SH-SY5Y (cell line): ENCODE measurements around the gene BIRC7.

Experiments
- GATA2 ChIP-seq: IDR thresholded peaks from 2 replicates; pipeline ENCODE4 v1.6.1; 2011; ENCODE audit warnings: mild to moderate bottlenecking, low read depth, low read length
- GATA3 ChIP-seq: IDR thresholded peaks from 2 replicates; pipeline ENCODE4 v1.6.1; 2011; ENCODE audit warnings: low read depth, mild to moderate bottlenecking, low read length, moderate library complexity

Gene BIRC7, protein sequence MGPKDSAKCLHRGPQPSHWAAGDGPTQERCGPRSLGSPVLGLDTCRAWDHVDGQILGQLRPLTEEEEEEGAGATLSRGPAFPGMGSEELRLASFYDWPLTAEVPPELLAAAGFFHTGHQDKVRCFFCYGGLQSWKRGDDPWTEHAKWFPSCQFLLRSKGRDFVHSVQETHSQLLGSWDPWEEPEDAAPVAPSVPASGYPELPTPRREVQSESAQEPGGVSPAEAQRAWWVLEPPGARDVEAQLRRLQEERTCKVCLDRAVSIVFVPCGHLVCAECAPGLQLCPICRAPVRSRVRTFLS

DNA sequence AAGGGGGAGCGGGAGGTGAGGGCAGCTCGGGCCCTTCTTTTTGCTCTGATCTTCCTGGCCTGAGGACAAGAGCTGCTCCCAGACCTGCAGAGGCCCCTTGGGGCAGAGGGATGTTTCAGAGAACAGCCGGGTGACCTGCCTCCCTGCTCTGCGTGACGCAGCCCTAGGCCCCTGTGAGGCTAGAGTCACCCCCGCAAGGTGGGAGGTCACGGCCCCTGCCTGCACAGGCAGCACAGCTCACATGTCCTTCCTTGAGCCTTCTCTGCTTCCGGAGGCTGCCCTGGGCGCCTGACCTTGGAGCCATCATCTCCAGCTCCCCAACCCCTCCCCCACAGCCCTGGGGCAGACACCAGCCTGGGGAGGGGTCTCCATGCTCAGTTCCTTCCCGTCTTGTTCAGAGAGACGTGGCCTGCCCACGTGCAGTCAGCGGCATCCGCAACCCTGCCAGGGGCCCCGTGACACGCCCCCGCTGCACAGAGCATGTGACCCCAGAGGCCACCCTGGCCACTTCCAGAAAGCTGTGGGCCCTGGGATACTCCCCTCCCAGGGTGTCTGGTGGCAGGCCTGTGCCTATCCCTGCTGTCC lies at the start of gene BIRC7:
Gene BIRC7 (plus strand): TSS at position 507 of the 585 bp plus-strand sequence. CDS start 192 bp downstream, outside the sequence.
- no peak for TF ChIP-seq GATA2
- no peak for TF ChIP-seq GATA3

DNA sequence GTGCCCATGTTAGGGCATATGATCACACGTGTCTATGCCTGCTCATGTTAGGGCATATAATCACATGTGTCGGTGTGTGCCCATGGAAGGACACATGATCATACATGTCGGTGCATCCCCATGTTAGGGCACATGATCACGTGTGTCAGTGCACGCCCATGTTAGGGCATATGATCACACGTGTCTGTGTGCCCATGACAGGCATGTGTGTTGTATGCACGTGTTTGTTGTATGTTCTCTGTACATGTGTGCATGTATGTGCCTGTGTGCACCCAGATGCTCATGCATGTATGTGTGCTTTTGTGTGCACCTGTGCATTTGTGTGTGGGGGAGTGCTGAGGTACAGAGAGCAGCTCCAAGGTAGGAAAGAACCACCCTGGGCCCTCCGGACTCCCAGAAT lies 49.6 kb upstream of the BIRC7 start:
- no peak for TF ChIP-seq GATA2
- no peak for TF ChIP-seq GATA3

DNA sequence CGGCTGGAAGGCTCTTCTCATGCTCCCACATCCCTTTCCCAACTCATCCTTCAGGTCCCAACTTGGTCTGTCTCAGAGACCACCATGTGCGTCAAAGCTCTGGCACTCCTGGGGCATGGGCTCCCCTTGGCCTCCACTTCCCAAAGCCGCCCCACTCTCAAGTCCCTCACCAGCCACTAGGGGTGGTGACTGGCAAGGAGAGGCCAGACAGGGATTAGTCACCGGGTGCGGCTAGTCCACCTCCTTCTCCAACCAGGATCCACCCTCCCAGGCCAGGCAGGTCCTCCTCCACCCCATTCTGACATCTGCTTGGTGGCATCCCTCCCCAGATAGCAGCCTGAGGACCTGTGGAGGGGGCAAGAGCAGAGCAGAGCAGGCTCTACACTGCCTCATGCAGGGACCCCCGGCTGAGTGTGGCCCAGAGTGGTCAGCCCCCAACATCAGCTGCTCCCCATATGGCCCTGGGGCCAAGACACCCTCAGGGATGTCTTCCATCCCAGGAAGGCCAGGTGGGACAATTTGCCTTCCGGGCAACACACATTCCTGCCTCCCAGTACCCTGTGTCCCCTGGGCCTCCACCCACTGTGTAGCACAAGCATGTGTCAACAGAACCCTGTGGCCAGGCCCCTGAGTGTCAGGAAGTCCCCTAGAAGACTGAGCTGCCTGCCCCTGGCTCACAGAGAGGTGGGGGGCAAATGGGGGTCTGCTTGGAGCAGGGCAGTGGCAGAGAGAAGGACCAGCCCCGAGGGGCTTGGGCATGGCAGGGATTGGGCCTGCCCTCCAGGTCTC lies 49.0 kb upstream of the BIRC7 start:
- TF ChIP-seq GATA2: no peak
- TF ChIP-seq GATA3: no peak

DNA sequence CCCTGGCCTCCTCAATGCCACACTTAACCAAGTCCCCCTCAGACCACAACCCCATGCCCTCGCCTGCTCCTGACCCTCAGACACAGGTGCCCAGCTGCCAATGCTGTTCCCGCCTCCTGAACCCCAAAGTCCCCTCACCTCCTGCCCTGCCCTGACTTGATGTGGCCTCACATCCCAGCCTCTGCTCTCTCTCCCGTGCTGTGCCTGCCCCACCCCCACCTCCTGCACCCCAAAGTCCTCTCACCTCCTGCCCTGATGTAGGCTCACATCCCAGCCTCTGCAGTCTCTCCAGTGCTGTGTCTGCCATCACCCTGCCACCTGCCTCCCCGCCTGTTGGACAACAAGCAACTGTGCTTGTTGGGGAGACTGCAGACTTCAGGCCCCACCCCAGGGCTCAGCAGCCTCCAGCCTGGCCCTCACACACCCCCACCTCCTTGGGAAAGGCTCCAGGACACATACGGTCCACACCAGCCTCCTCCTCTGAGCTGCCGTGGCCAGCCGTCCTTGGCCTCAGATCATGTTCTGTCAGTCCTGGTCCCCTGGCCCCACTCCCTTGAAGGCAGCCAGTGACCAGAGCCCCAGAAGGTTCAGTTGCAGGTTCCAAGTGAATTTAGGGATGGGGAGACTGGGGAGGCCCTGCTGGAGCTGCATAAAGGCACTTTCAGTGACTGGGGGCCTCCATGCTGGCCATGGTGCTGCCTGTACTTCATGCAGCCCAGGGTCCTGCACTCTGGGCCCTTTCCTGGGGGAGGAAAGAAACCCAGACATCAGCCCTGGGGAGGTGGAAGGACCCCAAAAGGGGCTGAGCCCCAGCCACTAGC lies 48.2 kb upstream of the BIRC7 start:
- TF ChIP-seq GATA2 (no peak), GATA3 (no peak)

DNA sequence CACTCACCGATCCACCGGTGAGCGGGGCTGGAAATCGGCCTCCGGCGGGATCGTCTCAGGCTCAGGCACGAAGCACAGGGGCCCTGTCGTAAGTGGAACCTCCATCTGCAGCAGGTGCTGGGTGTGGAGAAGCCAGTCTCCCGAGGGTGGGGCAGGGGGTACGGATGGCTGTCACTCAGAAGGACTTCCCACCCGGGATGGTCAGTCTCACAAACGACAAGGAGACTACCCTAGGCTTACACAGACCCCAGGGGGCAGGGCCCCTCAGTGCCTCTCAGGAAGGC lies 47.6 kb upstream of the BIRC7 start:
- TF ChIP-seq GATA3: no peak
- no peak for TF ChIP-seq GATA2

DNA sequence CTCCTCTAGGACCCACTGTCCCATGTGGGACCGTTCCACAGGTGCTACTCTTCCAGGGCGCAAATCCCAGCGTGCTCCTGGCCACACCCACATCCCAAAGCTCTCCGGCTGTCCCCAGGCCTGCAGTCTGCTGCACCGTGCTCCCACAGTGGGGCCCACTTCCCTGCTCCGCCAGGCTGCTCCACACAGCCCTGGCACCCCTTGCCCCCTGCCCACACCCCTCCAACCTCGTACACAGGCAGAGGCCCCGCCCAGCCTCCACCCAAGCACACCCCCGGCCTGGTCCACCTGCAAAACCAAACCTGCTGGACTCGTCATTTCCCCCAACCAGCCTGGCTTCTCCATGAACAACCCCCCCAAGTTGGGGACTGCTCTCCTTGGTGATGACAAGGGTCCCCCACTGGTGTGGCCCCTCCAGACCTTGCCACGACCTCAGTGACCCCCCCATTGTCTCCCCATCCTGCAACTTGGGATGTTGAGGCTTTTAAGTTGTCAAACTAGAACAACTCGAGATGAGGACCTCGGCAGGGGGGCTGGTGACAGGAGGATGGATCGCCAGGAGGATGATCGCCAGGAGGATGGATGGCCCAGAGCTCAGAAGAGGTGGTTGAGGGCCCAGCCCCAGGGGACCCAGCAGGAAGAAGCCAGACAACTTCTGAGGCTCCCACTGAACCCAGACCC lies 46.9 kb upstream of the BIRC7 start:
- TF ChIP-seq GATA3: no peak
- no peak for TF ChIP-seq GATA2

DNA sequence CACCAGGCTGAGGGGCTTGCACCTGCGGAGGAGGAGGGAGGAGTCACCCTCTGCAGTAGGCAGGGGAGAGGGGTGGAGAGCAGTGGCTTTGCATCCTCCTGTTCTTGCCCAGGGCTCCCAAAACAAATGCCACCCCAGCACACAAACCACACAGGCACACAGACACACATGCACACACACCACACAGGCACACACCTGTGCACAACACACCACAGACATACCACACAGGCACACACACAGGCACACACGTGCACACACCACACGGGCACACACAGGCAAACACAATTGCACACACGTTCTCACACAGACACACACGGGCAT lies 46.4 kb upstream of the BIRC7 start:
- TF ChIP-seq GATA3 (no peak), GATA2 (no peak)

DNA sequence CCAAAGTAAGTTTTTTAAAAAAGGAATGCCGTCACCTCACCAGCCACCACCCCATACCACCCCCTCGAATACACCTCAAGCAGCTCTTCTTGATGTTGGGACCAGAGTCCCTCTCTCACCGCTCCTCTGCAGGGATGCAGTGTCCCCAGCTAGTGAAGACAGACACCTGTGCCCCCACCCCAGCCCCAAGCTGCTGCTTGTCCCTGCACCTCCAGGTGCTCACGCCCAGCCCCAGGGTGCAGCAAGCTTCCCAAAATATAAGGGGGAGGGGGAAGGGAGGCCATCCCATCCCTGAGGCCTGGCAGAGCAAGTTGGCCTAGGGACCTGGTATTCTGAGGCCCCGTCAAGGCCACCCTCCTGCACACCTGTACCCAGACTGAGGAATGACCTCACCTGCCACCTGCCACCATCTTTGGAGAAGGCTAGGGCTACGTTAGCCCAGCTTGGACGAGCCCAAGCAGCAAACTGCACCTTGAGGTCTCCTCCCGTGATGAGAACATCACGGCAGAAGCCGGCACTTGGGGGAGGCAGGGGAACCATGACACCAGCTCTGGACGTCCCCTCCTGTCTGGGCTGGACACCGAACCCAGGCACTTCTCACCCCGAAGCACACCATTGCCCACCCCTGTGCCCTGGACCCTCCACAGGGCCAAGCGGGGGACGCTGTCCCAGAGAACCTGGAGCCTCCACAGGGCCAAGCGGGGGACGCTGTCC lies 45.7 kb upstream of the BIRC7 start:
- no peak for TF ChIP-seq GATA3
- no peak for TF ChIP-seq GATA2

DNA sequence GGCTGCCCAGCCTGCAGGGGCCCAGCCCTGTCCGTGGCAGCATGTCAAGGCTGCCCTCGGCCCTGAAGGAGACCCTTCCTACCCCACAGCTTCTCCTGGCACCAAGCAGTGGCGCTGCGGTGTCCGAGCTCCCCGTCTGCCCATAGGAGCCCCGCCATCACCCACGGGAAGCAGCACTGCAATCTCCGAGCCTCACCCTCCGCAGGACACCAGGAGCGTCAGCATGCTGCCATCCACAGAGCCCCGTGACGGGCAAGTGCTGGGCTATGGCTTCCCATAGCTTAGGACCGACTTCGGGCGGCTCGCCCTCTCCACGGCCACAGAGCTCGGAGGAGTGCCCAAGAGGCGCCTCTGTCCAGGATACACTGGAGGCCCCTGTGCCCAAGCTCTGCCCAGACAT lies 44.9 kb upstream of the BIRC7 start:
- no peak for TF ChIP-seq GATA2
- no peak for TF ChIP-seq GATA3

DNA sequence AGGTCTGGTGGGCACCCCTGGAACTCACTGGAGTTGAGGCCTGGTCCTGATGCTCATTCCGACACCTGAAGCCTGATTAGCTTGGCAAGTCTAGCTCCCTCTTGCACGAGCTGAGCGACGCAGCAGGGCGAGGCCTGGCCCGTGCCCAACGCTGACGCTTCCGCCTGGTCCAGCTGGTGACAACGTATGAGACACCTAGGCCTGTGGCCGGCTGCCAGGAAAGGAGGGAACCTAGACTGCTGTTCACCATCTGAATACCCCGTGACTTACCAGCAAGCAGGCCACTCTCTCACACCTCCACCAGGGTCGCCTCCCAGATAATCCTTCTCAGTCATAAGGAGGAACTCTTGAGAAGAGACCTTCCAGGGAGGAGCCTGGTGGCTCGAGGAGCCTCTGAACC lies 44.3 kb upstream of the BIRC7 start:
- TF ChIP-seq GATA2: no peak
- no peak for TF ChIP-seq GATA3

DNA sequence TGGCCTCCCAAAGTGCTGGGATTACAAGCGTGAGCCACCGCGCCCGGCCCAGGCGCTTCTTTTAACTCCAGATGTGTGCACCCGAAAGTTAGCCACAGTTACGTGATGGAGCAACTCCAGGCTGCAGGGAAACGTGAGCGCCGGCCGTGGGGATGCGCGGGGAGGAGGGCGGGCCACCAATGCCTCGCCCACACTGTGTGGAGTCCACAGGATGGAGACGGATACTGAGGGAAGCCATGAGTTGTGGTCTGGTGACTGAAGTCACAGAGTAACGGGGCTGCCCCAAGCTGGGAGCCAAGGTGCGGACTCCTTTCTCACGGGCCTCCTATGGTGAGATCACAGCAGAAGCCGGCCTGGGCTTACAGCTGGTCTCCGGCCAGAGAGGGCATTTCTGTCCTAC lies 43.0 kb upstream of the BIRC7 start:
- no peak for TF ChIP-seq GATA2
- no peak for TF ChIP-seq GATA3

DNA sequence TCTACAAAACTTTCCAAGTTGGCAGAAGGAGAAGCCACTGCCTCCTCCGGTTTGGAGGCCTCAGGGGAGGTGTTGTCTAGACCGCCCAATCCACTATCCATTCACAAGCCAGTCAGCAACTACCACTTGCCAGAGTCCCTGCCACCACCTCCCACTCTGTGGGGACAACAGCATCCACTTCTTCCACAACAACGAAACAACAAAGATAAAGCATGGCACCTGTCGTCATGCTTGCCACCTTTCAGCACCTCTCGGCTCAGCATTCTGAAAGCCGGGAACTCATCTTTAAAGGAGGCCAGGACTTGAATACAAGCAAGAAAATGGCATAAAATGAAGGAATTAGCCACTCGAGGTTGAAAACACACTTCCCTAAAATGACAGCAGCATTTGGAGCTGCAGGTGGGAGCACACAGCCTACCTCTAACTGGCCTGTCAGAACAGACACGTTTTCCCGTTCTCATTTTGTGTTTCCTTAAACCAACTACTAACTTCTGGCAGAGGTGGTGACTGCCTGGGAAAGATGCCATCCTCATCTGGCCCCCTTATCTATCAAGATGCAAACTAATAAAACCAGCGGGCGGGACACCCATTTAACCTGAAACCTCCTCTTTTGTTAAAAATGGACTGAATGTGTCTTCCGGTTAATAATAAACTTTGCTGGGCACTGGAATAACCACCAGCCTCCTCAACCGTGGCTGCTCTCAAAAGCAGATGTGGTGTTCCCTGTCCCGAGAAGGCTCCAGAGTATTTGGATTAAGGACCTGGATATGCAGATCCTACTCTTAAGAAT lies 41.5 kb upstream of the BIRC7 start:
- TF ChIP-seq GATA2 (no peak), GATA3 (no peak)

DNA sequence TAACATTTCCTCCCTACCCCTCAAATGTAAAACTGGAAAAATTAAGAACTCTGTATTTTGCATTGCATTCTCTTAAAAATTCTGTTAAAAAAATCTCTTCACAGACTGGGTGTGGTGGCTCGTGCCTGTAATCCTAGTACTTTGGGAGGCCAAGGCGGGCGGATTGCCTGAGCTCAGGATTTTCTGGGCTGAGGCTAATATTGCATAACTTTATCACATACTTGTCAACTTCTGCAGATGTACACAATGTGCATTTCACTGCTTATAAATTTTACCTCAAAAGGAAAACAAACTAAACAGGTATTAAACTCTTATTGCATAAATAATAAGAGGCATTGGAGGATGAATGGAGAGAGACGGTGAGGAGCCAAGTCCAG lies 40.9 kb upstream of the BIRC7 start:
- TF ChIP-seq GATA3: no peak
- no peak for TF ChIP-seq GATA2
